HTERT RPE-1 (cell line): ENCODE results near the gene CDHR1.
"Not testable (repeated sequence)": the region's sequence is repeated elsewhere in the genome, so short reads cannot be mapped to it uniquely, and the experiment has no call there.

Experiments used
- in situ Hi-C: fragments of 300-500 bp; cut with MboI; formaldehyde crosslinking; loops from 4 replicates; pipeline ENCODE4 v1.14.3; 2020; ENCODE audit warnings: low sequenced_read_pairs

The CDHR1 gene

DNA sequence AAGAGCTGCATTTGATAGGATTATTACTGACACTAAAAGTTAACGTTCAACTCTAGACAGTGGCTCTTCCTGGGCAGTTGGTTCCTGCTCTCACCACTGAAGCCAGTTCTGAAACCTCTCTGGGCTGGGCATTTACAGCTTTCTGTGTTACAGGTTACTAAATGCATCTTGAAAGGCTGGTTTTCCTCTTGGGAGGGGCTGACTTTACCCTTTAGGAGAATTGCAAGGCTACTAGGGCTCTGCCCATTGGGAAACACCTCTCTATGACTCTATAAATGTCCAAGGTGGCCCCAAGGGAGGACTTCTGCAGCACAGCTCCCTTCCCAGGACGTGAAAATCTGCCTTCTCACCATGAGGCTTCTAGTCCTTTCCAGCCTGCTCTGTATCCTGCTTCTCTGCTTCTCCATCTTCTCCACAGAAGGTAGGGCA lies 20.8 kb upstream of the CDHR1 start, which contains the start of gene GPR15LG:
GPR15LG (plus strand) TSS at position 301 of the 429 bp plus-strand sequence; CDS start at position 352, 51 bp downstream.
- in situ Hi-C loops, result no loop called here

DNA sequence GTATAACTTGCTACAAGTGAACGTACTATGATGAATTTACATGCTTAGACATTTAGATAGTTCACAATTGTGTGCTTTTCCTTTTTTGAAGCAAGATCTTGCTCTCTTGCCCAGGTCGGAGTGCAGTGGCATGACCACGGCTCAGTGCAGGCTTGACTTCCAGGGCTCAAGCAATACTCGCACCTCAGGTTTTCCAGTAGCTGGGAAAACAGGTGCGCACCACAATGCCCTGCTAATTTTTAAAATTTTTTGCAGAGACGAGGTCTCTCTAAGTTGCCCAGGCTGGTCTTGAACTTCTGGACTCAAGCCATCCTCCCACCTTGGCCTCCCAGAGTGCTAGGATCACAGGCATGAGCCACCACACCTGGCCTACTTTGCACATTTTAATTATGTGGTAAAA lies 18.9 kb upstream of the CDHR1 start:
- in situ Hi-C loops, result no loop called here

DNA sequence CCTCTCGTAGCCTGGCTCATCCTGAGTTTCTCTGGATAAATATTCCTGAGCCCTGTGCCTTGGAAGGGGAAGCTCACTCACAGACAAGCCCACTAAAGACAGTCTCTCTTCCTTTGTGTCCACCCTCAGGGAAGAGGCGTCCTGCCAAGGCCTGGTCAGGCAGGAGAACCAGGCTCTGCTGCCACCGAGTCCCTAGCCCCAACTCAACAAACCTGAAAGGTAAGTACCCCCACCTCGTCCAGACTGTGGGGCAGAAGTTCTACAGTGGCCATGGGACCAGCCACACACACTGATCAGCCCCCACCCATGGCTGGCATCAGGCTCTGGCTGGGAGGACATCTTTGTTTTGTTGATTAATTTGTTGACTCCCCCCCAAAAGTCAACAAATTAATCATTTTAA lies 18.0 kb upstream of the CDHR1 start:
- in situ Hi-C loops, result no loop called here

DNA sequence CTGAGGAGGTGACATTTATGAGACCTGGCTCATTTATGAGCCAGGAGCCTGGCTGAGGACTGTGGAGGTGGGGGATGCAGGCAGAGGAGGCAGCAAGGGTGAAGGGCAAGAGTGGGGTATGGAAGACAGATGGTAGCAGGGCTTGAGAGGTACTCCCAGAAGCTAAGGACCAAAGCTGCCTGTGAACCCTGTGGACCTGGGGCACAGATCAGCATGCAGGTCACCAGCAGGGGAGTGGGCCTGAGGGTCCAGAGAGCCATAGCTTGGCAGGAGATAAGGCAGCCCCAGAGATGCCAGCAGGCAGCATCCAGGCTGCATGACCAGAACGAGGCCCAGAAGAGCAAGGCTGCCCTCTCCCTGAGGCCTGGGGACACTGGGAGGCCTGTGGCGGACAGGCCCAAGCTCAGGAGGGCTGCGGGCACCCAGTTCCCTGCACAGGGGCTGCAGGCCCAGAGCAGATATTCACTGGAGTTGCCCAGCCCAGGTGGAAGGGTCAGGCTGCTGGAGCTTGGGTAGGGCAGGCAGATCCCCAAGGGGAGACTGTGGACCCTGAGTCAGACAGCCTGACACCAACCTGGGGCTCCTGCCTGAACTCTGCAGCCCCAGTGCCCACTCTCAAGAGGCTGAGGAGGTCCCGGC lies 17.4 kb upstream of the CDHR1 start:
- in situ Hi-C loops, result no loop called here

DNA sequence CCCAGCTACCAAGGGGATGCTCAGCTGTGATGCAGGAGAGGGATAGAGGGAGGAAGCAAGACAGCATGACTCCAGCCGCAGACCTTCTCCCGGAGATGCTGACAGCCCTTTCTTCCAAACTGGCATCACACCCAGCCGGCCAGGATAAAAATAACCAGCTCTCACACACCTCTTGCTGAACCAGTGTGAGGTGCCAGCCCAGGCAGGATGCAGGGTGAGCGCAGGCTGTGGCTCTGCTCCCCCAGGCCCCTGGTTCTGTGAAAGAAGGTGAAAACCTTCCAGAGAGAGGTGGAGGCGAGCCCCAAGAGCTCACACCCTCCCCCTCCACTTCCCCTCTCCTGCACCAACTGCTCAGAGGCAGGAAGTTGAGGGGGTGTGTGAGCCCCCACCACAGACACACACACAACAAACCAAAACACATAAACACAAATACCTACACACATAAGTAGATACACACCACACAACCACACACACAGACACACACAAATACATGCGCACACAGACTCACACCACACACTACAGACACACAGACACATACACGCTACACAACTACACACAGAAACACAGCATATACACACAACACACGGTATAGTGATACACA lies 16.7 kb upstream of the CDHR1 start:
- in situ Hi-C loops, result no loop called here

DNA sequence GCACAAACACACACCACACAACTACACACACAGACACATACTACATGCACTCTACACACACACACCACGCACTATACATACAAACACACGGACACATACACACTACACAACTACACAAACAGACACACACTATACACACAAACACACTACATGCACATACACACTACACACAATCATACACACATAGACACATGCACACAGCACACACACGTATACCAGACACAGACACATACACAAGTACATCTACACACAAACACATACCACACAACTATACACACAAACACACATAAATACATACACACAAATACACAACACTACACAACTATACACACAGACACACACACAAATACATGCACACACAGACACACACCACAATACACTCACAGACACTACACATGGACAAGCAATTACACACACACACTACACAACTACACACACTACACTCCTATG lies 16.2 kb upstream of the CDHR1 start:
- in situ Hi-C loops, result no loop called here

DNA sequence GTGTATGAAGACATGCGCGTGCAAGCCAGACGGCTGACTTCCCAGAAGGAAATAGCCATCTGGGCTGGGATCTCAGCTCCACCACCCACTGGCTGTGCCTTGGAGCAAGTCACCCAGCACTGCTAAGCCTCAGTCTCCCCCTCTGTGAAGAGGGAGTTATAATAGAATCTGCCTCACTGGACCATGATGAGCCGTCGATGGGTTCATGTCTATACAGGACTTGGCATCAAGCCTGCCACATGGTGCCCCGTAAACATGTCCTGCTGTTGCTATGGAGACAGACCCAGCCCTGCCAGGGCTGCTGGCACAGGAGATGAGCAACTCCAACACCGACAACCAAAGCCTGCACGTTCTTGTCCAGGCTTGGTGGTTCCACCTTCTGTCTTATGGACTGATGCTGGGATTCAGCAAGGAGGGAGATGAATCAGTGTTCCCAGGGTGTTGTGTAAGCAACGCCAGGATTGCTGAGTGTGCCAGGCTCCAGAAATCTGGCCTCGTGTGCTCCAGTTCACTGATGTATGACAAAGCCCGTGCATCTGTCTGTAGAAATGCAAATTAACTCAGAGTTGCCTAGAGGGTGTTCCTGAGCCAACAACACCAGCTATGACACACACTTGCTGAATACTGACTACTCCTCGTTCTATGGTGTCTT lies 15.2 kb upstream of the CDHR1 start:
- in situ Hi-C loops, result no loop called here

DNA sequence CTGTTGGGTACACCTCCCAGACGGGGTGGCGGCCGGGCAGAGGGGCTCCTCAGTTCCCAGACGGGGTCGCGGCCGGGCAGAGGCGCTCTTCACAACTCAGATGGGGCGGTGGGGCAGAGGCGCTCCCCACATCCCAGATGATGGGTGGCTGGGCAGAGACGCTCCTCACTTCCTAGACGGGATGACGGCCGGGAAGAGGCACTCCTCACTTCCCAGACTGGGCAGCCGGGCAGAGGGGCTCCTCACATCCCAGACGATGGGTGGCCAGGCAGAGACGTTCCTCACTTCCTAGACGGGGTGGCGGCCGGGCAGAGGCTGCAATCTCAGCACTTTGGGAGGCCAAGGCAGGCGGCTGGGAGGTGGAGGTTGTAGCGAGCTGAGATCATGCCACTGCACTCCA lies 14.0 kb upstream of the CDHR1 start:
- in situ Hi-C loops, result not testable (repeated sequence)

DNA sequence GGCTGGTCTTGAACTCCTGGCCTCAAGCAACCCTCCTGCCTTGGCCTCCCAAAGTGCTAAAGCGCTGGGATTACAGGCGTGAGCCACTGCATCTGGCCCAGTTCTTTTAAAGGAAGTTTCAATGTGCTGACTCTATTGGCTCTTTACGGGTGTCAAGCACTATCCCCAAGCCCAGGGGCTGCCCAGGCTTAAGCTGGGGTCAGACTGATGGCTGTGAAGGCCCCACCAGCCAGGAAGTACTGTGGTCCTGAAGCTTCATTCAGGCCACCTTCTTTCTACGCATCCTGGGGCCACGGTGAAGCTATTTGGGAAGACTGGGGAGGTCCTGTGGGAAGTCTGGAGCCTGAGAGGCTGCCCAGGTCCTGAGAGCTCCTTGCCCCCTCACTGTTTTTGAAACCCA lies 12.7 kb upstream of the CDHR1 start:
- in situ Hi-C loops, result no loop called here

DNA sequence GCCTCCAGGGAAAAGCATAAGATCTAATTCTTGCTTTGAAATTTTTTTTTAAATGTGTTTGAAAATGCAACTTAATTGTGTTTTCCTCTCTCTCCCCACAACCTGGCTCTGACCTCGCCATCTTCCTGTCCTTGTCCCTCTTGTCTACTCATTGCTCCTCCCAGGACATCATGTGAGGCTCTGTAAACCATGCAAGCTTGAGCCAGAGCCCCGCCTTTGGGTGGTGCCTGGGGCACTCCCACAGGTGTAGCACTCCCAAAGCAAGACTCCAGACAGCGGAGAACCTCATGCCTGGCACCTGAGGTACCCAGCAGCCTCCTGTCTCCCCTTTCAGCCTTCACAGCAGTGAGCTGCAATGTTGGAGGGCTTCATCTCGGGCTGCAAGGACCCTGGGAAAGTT lies 9.8 kb upstream of the CDHR1 start:
- in situ Hi-C loops, result no loop called here

DNA sequence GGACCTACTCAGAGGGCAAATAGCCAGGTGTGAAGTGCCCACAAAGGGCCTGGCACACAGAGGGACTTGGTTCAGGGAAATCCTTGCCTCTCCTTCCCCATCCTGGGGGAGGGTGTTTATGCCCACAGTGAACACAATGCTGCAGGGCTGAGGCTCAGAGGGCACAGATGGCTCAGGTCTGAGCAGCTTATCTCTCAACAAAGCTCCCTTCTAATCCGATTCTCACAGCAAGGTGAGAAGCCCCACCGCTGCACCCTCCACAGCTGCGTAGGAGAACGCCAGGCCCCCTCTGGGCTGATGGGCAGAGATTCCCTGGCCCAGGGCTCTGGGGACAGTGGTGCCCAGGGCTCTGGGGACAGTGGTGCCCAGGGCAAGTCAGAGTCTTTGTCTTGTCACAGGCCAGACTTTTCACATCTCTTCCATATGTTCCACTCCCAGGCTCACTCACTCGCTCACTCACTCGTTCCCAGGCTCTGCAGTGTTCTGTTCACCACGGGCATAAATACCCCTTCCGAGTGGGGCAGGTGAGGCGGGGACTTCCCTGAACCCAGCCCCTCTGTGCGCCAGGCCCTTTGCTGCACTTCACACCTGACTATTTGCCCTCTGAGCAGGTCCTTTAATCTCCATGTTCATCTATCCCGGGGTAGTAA lies 8.7 kb upstream of the CDHR1 start:
- in situ Hi-C loops, result no loop called here

DNA sequence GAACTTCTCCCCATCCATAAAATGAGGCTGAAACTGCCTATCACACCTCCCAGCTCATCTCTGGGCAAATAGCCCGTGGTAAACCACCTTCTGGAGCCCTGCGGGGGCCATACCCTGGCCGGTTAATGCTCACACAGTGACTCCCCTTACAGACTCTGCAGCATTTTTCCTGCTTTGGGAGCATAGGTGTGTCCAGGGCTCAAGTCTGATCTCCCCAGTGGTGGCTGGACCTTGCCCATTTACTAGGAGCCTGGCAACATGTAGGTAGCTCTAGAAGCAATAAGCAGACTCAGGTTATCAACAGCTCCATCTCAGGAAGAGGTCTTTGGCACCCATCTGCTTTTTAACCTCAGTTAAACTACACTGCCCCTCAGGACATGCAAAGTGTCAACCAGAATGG lies 5.5 kb upstream of the CDHR1 start:
- in situ Hi-C loops, result no loop called here

DNA sequence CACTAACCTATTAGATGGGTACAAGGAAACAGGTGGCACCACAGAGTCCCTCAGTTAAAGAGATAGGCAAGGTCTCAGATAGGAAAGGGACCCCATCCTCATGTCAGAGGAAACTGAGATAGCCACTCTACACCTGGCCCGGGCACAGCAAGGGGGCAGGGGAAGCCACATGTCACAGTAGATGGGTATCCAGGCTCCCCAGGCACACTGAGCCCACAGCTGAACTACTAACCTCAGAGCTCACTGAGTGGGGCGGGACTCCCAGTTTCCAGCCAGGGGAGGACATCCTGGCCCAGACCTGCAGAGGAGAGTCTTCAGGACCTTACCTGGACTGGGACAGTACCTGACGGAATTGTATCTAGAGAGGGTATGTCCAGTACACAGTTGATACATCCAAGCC lies 3.7 kb upstream of the CDHR1 start:
- in situ Hi-C loops, result no loop called here

DNA sequence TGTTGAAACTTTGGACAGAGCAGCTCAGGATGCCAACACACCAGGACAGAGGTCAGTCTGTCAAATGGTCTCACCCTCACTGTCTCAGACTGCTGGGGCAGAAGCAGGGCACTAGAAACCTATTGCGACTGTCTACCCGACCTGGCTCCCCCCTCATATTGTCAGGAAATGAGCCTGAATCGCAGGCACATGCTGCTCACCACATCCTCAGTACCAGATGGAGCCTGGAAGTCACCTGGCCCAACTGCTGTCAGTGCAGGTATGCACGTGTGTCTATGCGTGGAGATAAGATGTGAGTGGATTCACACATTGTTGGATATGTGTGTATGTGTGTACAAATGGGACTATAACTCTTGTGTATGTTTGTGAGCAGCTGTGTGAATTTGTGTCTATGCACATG lies 3.2 kb upstream of the CDHR1 start:
- in situ Hi-C loops, result no loop called here

DNA sequence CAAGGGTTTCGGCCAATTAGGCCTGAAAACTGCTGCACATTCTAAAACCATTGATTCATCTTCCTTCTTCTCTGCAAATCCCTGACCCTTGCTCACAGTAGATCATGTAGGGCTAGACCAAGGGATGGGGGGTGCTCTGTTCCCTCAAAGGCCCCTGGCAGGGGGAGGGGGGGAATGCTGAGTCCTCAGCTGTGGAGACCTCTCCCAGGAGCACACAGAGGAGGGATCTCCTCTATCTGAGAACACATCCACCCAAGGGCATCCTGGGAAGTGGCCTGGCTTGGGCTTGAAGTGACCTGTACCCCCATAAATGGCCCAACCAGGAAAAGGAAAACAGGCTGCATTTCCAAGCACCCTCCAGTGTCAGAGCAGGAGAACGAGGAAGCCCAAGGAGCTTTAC lies 1.0 kb upstream of the CDHR1 start:
- in situ Hi-C loops, result no loop called here

DNA sequence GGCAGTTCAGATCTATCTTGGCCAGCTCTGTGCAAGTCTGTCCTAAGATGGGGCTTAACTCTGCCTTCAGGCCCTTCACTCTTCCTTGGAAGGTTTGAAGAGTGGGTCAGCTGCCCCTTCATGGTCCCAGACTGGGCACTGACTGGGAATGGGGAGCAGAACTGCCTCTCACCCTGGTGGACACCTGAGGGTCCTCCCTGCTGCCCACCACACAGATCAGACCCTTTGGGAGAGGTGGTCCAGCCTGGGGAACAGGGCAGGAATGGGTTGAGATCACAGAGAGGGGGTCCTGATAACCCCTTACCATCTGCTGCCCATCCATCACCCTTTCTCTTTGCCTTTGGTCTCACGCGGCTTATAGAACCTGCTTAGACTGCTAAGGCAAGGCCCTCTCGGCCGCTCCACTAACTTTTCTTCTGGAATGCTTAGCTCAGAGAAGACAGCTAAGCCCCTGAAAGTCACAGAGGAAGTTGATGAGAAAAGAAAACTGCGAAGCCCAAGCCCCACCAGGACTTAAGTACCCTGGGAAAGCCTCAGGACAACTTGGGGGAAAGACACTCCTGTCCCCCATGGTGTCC lies 402 bp upstream of the CDHR1 start:
- in situ Hi-C loops, result no loop called here

DNA sequence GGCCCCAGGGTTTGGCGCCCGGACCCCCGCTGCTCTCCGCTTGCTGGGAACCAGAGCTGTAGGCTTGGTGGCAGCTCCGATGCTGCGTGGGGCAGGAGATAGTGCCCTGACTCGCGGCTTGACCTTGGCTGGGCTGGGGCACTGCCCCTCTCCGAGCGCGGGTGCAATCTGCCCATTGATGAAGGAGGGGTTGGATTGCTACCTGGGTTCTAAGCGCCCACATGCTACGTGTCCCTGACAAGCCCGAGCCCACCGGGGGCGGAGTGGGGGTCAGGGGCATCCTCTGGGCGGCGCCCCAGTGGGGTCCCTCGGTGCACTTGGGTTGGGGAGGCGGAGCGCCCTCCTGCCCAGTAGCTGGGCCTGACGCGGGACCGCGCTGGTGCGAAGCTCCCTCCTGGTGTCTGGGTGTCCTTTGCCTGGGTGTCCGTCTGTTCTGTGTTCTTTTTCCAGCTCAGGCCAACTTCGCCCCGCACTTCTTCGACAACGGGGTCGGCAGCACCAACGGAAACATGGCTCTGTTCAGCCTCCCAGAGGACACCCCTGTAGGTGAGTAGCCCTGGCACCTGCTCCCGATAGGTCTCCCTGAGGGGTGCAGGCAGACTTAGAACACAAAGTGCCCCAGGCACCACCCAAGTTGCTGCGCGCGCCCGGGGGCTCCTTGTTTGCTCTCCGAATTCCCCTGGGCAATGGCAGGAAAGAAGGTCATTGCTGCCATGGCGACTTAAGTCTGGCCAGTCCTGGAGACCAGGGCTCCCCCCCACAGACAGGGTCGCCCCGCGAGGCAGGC lies 900 bp downstream of the CDHR1 start:
- in situ Hi-C loops, result no loop called here

DNA sequence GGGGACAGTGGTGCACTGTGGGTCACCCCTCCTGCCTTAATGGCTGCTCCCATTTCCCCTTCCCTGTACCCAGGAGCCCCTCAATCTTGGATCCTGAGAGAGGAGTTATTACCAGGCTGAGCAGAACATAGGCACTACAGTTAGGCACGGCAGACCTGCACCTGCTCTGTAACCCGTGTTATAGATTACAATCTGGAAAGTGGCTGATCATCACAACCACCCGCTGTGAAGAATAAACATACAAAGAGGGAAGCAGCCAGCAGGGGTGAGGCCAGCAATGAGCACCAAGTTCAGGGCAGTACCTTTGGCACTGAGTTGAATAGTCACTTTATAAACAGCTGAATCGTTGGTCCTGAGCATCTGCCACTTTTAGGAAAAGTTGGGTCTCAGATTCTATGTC lies 1.7 kb downstream of the CDHR1 start:
- in situ Hi-C loops, result no loop called here

DNA sequence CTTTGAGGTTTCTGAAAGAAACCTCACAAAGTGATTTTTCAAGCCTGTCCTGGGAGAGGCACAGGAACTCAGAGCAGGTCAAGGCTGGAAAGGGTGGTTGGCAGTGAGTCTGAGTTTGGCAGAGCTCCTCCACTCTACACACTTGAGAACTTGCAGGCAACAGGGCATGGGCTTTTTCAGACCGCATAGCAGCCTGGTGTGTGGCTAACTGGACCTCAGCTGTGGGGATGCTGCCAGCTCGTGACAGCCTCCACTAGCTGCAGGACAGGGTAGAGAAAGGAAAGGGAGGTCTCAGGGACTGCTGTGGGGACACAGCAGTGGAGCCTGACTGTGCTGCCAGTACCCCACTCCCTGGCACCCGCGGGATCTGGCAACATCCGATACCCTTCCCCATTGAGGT lies 2.6 kb downstream of the CDHR1 start:
- in situ Hi-C loops, result no loop called here

DNA sequence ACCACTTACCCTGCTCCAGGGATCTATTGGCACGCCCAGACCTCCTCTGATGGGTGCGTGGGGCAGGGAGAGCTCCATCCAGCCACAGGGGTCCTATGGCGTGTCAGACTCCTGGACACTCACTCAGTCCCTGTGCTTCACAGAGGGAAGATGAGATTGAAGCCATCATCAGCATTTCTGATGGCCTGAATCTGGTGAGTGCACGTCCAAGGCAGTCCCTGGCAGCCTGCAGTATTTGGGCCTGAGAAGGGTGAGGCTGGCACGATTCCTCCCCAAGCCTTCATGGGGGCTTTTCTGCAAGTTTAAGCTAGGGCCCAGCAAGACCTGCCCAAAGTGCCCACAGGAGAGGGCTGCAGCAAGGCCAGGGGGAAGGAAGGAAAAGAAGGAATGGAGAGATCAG lies 3.3 kb downstream of the CDHR1 start:
- in situ Hi-C loops, result no loop called here
